Colonic mucosa (tissue), 4 donors: ENCODE measurements around the gene SEC14L5. TPM values are rescaled to one million over a fixed set of nuclear protein-coding genes. Genes with fewer than 3 reads are reported as not detected.

Experiments
- DNase-seq: peaks from one replicate; pipeline ENCODE4 v3.0.0-alpha.2; 2020
- H3K27ac ChIP-seq: fragments of 200-600 bp; one replicate; pipeline ENCODE4 v1.8.0; 2021
- H3K27me3 ChIP-seq: fragments of 200-600 bp; one replicate; pipeline ENCODE4 v1.8.0; 2021
- H3K36me3 ChIP-seq: fragments of 200-600 bp; one replicate; pipeline ENCODE4 v1.8.0; 2021
- H3K4me1 ChIP-seq: fragments of 200-600 bp; one replicate; pipeline ENCODE4 v1.8.0; 2021; ENCODE audit warnings: mild to moderate bottlenecking
- H3K4me3 ChIP-seq: fragments of 200-600 bp; one replicate; pipeline ENCODE4 v1.8.0; 2021
- H3K9ac ChIP-seq, 2 donors: one replicate each; pipeline ENCODE4 v1.7.0; 2013; ENCODE audit warnings: control low read depth in 2 of 2, low read depth in 2 of 2, low read length in 2 of 2
- H3K9me3 ChIP-seq: fragments of 200-600 bp; one replicate; pipeline ENCODE4 v1.8.0; 2021
- intact Hi-C: fragments of 100-400 bp; cut with DNase I; formaldehyde crosslinking; loops from one replicate; pipeline ENCODE4 v1.14.1; 2022
- total RNA-seq, 2 donors: library from RNA; stranded (reverse); fragmentation: NEBNext Ultra II Directional in 1 of 2; extraction: Animal tissue kit (Norgen Biotek cat#: 25700) in 1 of 2; gene quantifications; one replicate each; pipeline ENCODE4 v1.2.1, GENCODE V29; 2021
- TF ChIP-seq, protein P1 (sequence below): fragments of 200-600 bp; IDR thresholded peaks from one replicate; pipeline ENCODE4 v1.8.0; 2022; ENCODE audit warnings: antibody characterized with exemption, mild to moderate bottlenecking
- donor health status: healthy.
- donor health status: DM: no; HTN: no; CAD: no.
- donor health status: DM: no; HTN: no; CAD: no.

Gene SEC14L5
- total RNA-seq, 2 donors from 2014 or later, result 0.59 to 1.8 TPM

DNA sequence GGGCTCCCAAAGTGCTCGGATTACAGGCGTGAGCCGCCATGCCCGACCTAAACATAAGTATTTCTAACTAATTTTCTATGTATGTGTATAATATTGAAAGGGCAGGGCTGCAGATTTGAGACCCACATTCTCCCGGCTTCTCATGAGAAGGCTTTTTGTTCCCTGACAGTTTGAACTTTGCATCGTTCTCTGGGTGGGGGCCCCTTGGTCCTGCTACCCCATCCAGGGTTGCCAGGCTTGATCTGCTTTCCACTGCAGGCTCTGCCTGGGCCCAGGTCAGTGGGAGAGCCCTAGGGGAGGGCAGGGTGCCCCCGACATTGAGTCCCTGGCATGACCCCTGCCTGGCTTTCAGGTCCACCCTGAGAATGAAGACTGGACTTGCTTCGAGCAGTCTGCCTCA is 32.3 kb downstream of the SEC14L5 start:
- Histone ChIP-seq H3K4me3 (no peak overlapping the region), H3K27me3 (peaks cover 10% of the 10 kb centered on the region), H3K4me1 (no peaks in the 10 kb centered on the region), H3K9me3 (no peaks in the 10 kb centered on the region), H3K27ac (no peak overlapping the region), H3K9ac (no peak overlapping the region), H3K36me3 (no peaks in the 10 kb centered on the region)
- TF ChIP-seq, protein P1, sequence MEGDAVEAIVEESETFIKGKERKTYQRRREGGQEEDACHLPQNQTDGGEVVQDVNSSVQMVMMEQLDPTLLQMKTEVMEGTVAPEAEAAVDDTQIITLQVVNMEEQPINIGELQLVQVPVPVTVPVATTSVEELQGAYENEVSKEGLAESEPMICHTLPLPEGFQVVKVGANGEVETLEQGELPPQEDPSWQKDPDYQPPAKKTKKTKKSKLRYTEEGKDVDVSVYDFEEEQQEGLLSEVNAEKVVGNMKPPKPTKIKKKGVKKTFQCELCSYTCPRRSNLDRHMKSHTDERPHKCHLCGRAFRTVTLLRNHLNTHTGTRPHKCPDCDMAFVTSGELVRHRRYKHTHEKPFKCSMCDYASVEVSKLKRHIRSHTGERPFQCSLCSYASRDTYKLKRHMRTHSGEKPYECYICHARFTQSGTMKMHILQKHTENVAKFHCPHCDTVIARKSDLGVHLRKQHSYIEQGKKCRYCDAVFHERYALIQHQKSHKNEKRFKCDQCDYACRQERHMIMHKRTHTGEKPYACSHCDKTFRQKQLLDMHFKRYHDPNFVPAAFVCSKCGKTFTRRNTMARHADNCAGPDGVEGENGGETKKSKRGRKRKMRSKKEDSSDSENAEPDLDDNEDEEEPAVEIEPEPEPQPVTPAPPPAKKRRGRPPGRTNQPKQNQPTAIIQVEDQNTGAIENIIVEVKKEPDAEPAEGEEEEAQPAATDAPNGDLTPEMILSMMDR, result no peak
- intact Hi-C loops, result no loop called here
- DNase-seq, result no peak

DNA sequence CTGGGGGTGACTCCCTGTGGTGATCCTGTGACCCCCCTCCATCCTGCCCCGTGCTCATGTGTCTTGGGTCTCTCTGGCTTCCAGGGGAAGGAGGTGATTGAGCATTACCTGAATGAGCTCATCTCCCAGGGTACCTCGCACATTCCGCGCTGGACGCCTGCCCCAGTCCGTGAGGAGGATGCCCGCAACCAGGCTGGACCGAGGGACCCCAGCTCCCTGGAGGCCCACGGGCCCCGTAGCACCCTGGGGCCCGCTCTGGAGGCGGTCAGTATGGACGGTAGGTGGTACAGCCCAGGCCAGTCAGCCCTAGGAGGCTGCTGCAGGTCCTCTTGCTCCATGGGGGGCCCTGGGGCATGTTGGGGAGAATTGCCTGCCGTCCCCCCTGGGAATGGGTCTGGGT is 33.6 kb downstream of the SEC14L5 start:
- no peaks in the 10 kb centered on the region for H3K4me1 ChIP-seq
- H3K27me3 ChIP-seq, result peaks cover 10% of the 10 kb centered on the region
- no peak overlapping the region for H3K9ac ChIP-seq
- no peak overlapping the region for H3K4me3 ChIP-seq
- DNase-seq, result no peak
- intact Hi-C loops, result no loop called here
- no peaks in the 10 kb centered on the region for H3K36me3 ChIP-seq
- TF ChIP-seq, protein P1, result no peak
- no peaks in the 10 kb centered on the region for H3K9me3 ChIP-seq
- H3K27ac ChIP-seq, result no peak overlapping the region

DNA sequence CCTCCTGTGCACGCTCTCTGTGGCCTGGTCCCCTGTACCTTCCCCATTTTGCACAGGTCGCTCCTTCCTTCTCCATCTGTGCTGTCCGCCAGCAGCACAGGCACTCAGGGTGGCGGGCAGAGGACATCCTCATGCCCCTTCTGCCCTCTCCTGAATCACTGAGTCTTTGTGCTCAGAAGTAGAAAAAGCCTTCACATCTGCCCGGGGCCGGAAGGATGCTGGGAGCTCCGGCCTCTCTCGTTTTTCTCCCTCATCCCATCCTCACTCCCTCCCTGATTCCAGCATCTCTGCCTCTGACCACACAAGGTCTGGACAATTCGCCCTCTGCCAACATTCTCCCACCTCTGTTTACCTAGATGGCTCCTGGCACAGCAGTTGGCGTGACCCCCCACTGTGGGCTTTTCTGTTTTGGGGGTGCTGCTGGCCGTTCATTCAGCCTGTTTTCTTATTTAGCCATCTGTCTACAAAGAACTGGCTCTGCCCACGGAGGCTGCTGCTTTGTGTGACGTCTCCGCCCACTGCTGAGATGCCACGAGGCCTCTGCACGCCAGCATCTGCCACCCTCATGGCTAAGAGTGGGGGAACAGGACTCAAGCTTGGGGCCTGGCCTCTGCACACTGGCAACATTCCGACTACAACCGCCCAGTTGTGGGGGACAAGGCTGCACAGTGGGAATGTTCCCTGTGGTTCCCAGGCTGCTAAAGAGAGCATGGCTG is 36.7 kb downstream of the SEC14L5 start:
- intact Hi-C loops, result no loop called here
- TF ChIP-seq, protein P1, result no peak
- H3K4me1 ChIP-seq, result no peaks in the 10 kb centered on the region
- H3K9me3 ChIP-seq, result no peaks in the 10 kb centered on the region
- H3K9ac ChIP-seq, result no peak overlapping the region
- H3K27me3 ChIP-seq, result no peaks in the 10 kb centered on the region
- H3K36me3 ChIP-seq, result no peaks in the 10 kb centered on the region
- H3K4me3 ChIP-seq, result no peak overlapping the region
- H3K27ac ChIP-seq, result no peak overlapping the region
- DNase-seq, result no peak

DNA sequence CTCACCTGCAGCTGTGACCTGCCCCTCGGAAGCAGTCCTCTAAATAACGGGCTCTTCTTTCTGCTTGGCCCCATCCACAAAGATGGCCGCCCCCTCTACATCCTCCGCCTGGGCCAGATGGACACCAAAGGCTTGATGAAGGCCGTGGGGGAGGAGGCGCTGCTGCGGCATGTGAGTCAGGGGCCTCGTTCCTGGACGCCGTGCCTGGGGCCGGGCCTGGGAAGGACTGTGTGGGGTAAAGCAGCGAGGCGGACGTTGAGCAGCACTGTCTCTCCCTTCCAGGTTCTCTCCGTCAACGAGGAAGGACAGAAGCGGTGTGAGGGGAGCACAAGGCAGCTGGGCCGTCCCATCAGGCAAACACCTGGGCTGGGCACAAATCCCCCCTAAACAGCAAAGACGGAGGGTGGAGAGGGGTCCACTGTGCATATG is 42.5 kb downstream of the SEC14L5 start:
- TF ChIP-seq, protein P1, result no peak
- intact Hi-C loops, result no loop called here
- no peak overlapping the region for H3K27ac ChIP-seq
- no peak overlapping the region for H3K9ac ChIP-seq
- H3K9me3 ChIP-seq, result no peaks in the 10 kb centered on the region
- H3K4me3 ChIP-seq, result no peak overlapping the region
- no peaks in the 10 kb centered on the region for H3K27me3 ChIP-seq
- no peaks in the 10 kb centered on the region for H3K4me1 ChIP-seq
- no peaks in the 10 kb centered on the region for H3K36me3 ChIP-seq
- DNase-seq, result no peak

DNA sequence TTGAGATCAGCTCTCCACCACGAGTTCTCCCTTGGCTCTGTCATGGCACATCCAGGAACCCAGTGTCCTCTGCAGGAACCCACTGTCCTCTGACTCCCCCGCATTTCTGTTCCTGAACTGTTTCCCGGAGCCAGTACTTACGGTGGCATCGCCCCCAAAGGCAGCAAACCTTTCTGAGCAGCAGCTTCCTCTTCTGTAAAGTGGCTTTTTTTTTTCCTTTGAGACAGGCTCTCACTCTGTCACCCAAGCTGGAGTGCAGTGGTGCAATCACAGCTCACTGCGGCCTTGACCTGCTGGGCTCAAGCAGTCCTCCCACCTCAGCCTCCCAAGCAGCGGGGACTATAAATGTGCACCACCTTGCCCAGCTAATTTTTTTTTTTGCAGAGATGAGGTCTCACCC is 43.4 kb downstream of the SEC14L5 start:
- Histone ChIP-seq H3K9me3 (no peaks in the 10 kb centered on the region), H3K4me3 (no peak overlapping the region), H3K36me3 (no peaks in the 10 kb centered on the region), H3K9ac (no peak overlapping the region), H3K27ac (no peak overlapping the region), H3K4me1 (no peaks in the 10 kb centered on the region), H3K27me3 (no peaks in the 10 kb centered on the region)
- intact Hi-C loops, result no loop called here
- DNase-seq, result no peak
- TF ChIP-seq, protein P1, result no peak
